Coronary artery (tissue), 2 donors: ENCODE results near the gene SPN.
"Not testable (repeated sequence)": the region's sequence is repeated elsewhere in the genome, so short reads cannot be mapped to it uniquely, and the experiment has no call there.

Source experiments
- DNase-seq: peaks from one replicate; pipeline ENCODE4 v3.0.0-alpha.2; 2017; ENCODE audit warnings: low spot score
- H3K27ac ChIP-seq, 2 donors: fragments of 200-600 bp; sonication (generic); one replicate each; pipeline ENCODE4 v1.5.1; 2016 to 2019
- H3K4me3 ChIP-seq: fragments of 200-600 bp; sonication (generic); 2 replicates; pipeline ENCODE4 v1.5.1; 2016; ENCODE audit warnings: mild to moderate bottlenecking, moderate library complexity
- TF ChIP-seq, protein P1 (sequence below): fragments of 200-600 bp; sonication (generic); IDR thresholded peaks from one replicate; pipeline ENCODE4 v1.5.1; 2019; ENCODE audit warnings: antibody characterized with exemption

SPN gene

GRCh38 chr16:29663016-29663806 is at the start of gene SPN:
Gene SPN, plus strand, starts transcription at chr16:29663247. Its CDS starts 482 bp downstream, at chr16:29663729.
- Histone ChIP-seq H3K27ac (no peak within 1 kb of the TSS), H3K4me3 (peak within 1 kb of the TSS; percentile 11)
- DNase-seq = no peak
- TF ChIP-seq, protein P1, sequence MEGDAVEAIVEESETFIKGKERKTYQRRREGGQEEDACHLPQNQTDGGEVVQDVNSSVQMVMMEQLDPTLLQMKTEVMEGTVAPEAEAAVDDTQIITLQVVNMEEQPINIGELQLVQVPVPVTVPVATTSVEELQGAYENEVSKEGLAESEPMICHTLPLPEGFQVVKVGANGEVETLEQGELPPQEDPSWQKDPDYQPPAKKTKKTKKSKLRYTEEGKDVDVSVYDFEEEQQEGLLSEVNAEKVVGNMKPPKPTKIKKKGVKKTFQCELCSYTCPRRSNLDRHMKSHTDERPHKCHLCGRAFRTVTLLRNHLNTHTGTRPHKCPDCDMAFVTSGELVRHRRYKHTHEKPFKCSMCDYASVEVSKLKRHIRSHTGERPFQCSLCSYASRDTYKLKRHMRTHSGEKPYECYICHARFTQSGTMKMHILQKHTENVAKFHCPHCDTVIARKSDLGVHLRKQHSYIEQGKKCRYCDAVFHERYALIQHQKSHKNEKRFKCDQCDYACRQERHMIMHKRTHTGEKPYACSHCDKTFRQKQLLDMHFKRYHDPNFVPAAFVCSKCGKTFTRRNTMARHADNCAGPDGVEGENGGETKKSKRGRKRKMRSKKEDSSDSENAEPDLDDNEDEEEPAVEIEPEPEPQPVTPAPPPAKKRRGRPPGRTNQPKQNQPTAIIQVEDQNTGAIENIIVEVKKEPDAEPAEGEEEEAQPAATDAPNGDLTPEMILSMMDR = no peak

- Histone ChIP-seq H3K27ac (peak overlapping the region in 1 of 2 donors; percentile 65), H3K4me3 (peak overlapping the region; percentile 85)
- DNase-seq = peak; percentile 84
Measured at GRCh38 chr16:29613307-29614057, 49.6 kb upstream of the SPN start.

DNA sequence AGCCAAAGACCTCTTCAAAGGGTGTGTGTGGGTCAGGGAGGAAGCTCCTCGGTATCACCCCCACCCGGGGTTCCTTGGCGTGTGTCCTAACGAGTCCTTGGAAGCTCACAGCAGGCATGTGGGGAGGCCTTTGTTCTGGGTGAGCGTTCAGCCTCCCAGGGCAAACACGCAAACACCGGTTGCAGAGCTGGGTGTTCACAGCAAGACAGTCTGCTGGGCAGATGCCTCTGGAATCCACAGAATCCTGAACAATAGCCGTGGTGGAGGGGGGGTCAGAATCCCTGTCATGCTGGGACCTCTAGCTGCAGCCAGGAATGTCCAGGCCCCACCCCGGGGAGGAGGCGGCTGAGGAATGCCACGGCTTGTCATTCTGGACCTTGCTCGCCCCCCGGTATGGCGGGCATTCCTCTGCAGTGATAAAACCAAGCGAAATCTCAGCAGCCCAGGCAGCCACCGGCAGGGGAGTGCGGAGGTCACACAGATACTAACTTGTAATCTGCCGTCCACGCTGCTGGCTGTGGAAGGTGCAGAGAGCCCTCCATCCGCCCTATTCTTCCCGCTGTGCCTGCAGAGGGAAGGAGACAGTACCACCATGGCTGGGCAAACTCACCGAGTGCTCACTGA is 48.2 kb upstream of the SPN start:
- DNase-seq, H3K27ac ChIP-seq, H3K4me3 ChIP-seq: not testable (repeated sequence)

- DNase-seq, H3K4me3 ChIP-seq, H3K27ac ChIP-seq: not testable (repeated sequence)
Measured at GRCh38 chr16:29616127-29616526, 46.9 kb upstream of the SPN start.

DNA sequence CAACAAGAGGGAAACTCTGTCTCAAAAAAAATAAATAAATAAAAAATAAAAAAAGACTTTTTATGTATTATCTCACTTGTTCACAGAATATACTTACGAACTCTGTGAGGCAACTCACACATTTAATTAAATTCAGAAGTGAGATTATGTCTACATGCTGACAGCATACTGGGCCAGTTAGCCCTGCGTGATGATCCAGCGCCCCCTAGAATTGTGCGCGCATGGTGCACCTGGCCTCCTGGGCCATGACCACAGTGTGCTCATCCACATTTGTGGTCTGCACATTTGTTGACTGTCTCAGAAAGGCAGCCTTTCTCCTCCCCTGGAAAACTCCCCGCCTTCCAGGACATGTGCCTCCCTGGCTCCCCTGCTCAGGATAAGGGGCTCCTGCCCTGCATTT is 42.5 kb upstream of the SPN start:
- H3K27ac ChIP-seq, DNase-seq, H3K4me3 ChIP-seq: not testable (repeated sequence)

DNA sequence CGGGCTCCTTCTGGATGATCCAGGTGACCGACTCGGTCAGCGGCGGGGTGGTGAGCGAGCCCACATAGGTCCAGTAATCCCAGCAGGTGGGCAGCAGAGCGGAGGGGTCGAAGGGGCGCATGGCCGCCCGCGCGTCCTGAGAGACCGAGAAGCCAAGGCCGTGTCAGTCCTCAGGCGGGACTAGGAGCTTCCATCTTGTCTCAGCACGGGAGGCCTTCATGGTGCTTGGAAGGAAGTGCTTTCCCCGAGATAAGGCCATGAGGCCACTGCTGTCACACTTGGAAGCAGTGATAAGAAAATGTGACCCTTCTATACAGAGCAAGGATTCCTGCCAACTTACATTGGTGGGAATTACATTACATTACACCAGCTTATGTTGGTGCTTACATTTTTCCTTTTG is 40.3 kb upstream of the SPN start:
- H3K4me3 ChIP-seq, H3K27ac ChIP-seq, DNase-seq: not testable (repeated sequence)

DNA sequence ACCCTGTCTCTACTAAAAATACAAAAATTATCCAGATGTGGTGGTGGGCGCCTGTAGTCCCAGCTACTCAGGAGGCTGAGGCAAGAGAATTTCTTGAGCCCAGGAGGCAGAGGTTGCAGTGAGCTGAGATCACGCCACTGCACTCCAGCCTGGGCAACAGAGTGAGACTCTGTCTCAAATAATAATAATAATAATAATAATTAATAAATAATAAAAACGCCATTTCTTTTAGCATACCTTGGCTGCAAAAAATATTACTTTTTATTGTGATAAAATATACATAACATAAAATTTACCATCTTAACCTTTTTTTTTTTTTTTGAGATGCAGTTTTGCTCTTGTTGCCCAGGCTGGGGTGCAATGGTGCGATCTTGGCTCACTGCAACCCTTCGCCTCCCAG is 39.8 kb upstream of the SPN start:
- H3K27ac ChIP-seq, DNase-seq, H3K4me3 ChIP-seq: not testable (repeated sequence)

DNA sequence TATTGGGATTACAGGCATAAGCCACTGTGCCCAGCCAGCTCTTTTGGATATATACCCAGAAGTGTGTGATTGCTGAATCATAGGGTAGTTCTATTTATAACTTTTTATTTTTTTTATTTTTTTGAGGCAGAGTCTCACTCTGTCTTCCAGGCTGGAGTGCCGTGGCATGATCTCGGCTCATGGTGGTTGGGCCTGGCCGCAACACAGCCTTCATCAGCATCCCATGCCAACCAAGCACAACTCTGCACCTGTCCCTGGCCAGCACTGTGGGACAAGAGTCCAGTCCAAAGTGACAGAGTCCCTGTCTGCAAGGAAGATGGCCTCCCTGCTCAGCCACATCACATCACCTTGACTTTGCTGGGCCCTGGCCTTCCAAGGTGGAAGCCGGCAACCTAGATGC is 37.9 kb upstream of the SPN start:
- not testable (repeated sequence) for H3K4me3 ChIP-seq, DNase-seq
- peak overlapping the region in 1 of 2 donors; percentile 42 for H3K27ac ChIP-seq

DNA sequence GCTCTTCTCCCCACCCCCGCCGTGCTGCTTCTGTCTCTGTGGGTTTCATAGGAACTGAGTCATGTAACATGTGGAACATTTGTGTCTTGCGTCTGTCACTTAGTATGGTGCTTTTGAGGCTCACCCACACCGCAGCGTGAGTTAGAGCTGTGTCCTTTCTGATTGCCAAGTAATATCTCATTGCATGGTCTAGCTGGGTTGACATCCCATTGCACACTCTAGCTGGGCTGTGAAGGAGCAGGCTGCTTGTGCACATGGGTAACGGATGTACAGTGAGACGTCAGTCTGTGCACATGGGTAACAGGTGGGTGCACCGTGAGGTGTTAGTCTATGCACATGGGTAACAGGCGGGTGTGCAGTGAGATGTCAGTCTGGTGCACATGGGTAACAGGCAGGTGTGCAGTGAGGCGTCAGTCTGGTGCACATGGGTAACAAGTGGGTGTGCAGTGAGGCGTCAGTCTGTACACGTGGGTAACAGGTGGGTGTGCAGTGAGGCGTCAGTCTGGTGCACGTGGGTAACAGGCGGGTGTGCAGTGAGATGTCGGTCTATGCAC is 36.2 kb upstream of the SPN start:
- not testable (repeated sequence) for DNase-seq, H3K27ac ChIP-seq, H3K4me3 ChIP-seq

GRCh38 chr16:29627661-29628075 is 35.4 kb upstream of the SPN start:
- not testable (repeated sequence) for H3K4me3 ChIP-seq, DNase-seq, H3K27ac ChIP-seq

DNA sequence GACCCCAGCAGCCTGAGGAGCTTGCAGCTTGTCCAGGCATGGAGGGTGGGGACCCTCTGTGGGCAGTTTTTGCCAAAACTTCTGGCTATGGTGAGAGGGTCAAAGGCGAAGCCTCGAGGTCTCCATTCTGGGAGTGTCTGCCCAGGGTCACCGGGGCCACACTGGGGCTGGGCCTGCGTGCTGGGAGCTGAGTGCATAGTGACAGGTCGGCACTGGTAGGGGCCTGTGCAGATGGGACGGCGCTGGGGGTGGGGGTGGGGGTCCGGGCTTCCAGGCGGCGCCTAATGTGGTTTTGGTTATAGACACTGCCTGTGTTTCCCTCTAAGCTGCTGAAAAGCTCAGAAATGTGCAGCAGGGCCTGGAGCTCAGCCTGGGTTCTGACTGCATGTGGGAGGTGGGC is 34.3 kb upstream of the SPN start:
- H3K4me3 ChIP-seq, DNase-seq, H3K27ac ChIP-seq: not testable (repeated sequence)

DNA sequence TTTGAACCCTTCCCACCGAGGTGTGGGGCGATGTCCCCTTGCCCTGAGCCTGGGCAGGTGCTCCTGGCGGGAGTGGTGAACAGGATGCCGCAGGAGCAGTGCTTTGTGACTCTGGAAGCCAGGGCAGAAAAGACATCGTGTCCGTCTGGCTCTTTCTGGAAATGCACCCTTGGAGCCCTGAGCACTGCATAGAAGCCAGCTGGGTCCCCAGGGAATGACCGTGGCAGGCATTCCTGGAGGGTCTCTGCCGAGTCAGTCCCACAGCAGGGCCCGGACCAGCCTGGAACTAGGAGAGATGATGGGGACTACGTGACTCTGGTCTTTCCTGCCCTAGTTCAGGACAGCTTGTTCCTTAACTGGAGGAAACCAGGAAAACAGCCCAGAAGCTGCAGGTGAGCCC is 33.7 kb upstream of the SPN start:
- H3K27ac ChIP-seq = peak overlapping the region in 1 of 2 donors; percentile 57
- not testable (repeated sequence) for DNase-seq, H3K4me3 ChIP-seq

- H3K4me3 ChIP-seq, H3K27ac ChIP-seq, DNase-seq: not testable (repeated sequence)
Measured at GRCh38 chr16:29631658-29632057, 31.4 kb upstream of the SPN start.

DNA sequence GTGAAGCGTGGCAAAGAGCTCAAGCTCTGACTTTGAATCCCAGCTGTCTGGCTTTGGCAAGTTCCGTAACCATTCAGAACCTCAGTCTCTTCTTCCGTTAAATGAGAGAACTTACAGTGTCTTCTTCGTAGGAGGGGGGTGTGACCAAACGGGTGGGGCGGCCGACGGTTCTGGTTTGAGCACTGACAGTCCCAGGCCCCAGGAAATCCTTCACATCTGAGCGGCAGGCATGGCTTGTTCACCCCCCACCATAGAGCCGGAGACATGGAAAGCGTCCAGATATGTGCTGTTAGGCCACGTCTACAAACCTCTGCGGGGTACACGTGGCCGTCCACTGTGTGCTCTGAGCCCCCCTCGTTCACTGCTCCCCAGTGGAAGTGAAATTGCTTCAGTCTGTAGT is 27.1 kb upstream of the SPN start:
- H3K27ac ChIP-seq, DNase-seq, H3K4me3 ChIP-seq: not testable (repeated sequence)

GRCh38 chr16:29636368-29636767 is 26.7 kb upstream of the SPN start:
- DNase-seq, H3K27ac ChIP-seq, H3K4me3 ChIP-seq: not testable (repeated sequence)

DNA sequence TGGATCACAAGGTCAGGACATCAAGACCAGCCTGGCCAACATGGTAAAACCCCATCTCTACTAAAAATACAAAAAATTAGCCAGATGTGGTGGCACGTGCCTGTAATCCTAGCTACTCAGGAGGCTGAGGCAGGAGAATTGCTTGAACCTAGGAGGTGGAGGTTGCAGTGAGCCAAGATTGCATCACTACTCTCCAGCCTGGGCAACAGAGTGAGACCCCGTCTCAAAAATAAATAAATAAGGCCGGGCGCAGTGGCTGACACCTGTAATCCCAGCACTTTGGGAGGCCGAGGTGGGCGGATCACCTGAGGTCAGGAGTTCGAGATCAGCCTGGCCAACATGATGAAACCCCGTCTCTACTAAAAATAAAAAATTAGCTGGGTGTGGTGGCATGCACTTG is 24.3 kb upstream of the SPN start:
- not testable (repeated sequence) for H3K4me3 ChIP-seq, H3K27ac ChIP-seq, DNase-seq
